Esophagus (tissue), 2 donors: ENCODE data around the gene MAN1A1. TPM values are rescaled to one million over a fixed set of nuclear protein-coding genes. Genes with fewer than 3 reads are reported as not detected.

ENCODE experiments used
- H3K27ac ChIP-seq, 2 donors: one replicate each; pipeline ENCODE4 v1.5.1; 2013; ENCODE audit warnings: low read depth in 2 of 2, mild to moderate bottlenecking in 2 of 2, inconsistent platforms in 1 of 2, low read length in 1 of 2, moderate library complexity in 1 of 2
- H3K27me3 ChIP-seq, 2 donors: one replicate each; pipeline ENCODE4 v1.6.1; 2013; ENCODE audit warnings: low read length in 2 of 2, control low read depth in 1 of 2, mild to moderate bottlenecking in 1 of 2; ENCODE audit not compliant: insufficient read depth in 2 of 2, control insufficient read depth in 1 of 2
- H3K36me3 ChIP-seq, 2 donors: one replicate each; pipeline ENCODE4 v1.6.1; 2013; ENCODE audit warnings: low read length in 1 of 2; ENCODE audit not compliant: control insufficient read depth in 2 of 2, insufficient read depth in 2 of 2
- H3K4me1 ChIP-seq, 2 donors: one replicate each; pipeline ENCODE4 v1.6.1; 2013; ENCODE audit warnings: low read length in 1 of 2; ENCODE audit not compliant: control insufficient read depth in 2 of 2, insufficient read depth in 2 of 2
- H3K4me3 ChIP-seq, 2 donors: one replicate each; pipeline ENCODE4 v1.5.1; 2013; ENCODE audit warnings: low read length in 2 of 2, mild to moderate bottlenecking in 2 of 2, low read depth in 1 of 2, moderate library complexity in 1 of 2
- H3K9me3 ChIP-seq, 2 donors: one replicate each; pipeline ENCODE4 v1.6.1; 2013; ENCODE audit warnings: mild to moderate bottlenecking in 2 of 2, low read depth in 1 of 2, low read length in 1 of 2, moderate library complexity in 1 of 2; ENCODE audit not compliant: control insufficient read depth in 2 of 2, insufficient read depth in 1 of 2
- WGBS, 2 donors: extraction: QIAGEN DNeasy Blood & Tissue Kit; methylation state at CpG; one replicate each; pipeline ENCODE4 v1.1.7; 2013; 5-methylcytosine and 5-hydroxymethylcytosine counted together
- polyA plus RNA-seq, 2 donors: library from polyadenylated mRNA; stranded (reverse); fragments of 200-250 nt; gene quantifications; one replicate each; pipeline ENCODE4 v1.2.3, GENCODE V29; 2013
- donor health status: healthy with polysubstance abuse.
- donor health status: Bipolar disorder and iron deficiency.

MAN1A1 gene
- polyA plus RNA-seq, 2 donors: 2.0 to 5.3 TPM

DNA sequence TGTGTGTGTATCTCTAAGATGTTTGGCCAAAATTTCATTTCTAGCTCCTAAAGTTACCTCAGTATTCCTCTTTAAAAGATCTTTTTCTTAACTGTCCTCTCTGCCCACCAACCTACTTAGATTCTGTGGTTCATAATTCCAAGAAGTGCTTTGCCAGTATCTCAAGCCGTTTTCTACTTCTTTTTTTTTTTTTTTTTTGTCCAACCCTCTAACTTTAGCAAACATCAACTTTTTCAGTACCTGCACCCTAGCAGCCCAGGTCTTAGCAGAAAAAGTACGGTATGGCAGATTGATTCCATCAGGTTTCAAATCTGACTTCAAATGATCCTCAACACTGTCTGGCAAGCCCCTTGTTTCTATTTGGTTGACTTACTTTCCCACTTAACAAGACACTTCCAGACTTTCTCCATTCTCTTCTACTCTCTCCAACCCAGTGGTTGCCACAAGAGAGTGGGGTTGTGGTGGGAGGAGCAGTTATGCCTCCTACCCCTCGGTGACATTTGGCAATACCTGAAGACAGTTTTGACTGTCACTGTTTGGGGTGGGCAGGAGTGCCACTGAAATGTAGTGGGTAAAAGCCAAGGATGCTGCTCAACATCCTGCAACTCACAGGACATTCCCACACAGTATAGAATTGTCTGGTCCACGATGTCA, 10.8 kb upstream of the MAN1A1 start:
- Histone ChIP-seq H3K36me3 (no peaks in the 10 kb centered on the region), H3K27ac (no peak overlapping the region), H3K4me3 (no peak overlapping the region), H3K4me1 (no peaks in the 10 kb centered on the region), H3K27me3 (no peaks in the 10 kb centered on the region), H3K9me3 (no peaks in the 10 kb centered on the region)
- 76 to 80% methylated on average over 4 of the region's 4 CpGs for WGBS, 2 donors

DNA sequence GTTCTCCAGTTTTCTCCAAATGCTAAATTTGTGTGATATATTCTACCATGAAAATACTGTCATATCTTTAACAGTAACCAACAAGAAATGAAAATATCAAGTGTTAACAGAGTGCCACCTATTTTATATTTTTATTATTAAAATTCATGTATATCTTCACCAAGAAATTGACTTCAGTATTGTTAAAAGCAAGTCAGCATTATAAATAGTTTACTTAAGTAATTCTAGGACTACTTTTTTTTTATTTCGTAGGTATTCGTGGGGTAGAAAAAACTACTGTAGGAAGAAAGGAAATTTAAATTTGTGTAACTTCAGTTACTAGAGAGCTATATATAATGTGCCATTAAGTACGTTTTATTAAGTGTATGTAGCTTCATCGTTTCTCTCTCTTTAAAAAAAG, 6.3 kb upstream of the MAN1A1 start:
- WGBS, 2 donors: 93 to 94% methylated on average over 4 of the region's 4 CpGs
- no peaks in the 10 kb centered on the region for H3K4me1 ChIP-seq
- H3K27ac ChIP-seq: no peak overlapping the region
- no peaks in the 10 kb centered on the region for H3K27me3 ChIP-seq
- no peaks in the 10 kb centered on the region for H3K9me3 ChIP-seq
- H3K4me3 ChIP-seq: no peak overlapping the region
- no peaks in the 10 kb centered on the region for H3K36me3 ChIP-seq

DNA sequence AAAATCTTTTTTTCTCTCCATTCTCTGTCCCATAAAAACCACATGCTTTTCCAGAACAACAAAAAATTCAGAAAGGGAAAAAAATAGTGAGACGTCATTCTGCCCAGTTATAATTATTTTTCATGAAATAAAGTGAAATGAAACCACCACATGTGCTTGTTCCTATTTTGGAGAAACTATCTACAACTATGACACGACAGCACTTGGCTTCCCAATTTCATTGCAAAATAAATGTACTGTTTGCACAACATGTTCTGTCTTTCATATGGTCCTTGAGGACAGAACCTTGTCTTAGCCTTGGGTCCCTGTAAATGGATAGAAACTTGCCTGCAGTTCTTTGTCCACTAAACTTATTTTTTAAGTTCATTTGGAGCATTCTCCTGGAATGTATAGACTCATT, 5.6 kb upstream of the MAN1A1 start:
- Histone ChIP-seq H3K4me3 (no peak overlapping the region), H3K27ac (no peak overlapping the region), H3K27me3 (no peaks in the 10 kb centered on the region), H3K4me1 (no peaks in the 10 kb centered on the region), H3K36me3 (no peaks in the 10 kb centered on the region), H3K9me3 (no peaks in the 10 kb centered on the region)
- WGBS, 2 donors: 68 to 71% methylated on average over 2 of the region's 2 CpGs

DNA sequence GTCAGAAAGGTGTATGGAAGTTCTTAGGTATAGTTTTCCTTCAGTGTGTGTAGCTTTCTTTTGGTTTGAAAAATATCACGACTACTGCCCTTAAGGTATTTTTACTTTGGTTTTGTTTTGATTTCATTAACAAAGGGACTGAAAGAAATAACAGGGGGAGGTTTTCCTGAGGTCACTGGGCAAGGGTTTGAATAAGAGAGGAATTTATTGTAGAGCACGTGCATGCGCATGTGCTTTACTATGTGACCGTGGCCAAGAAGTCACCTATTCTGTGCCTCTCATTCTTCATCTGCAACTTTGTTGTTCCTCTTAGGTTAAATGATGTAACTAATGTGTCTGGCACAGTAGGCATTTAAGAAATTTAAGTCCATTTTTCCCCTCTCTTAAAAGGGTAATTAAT, 4.1 kb upstream of the MAN1A1 start:
- Histone ChIP-seq H3K36me3 (no peaks in the 10 kb centered on the region), H3K4me3 (no peak overlapping the region), H3K9me3 (no peaks in the 10 kb centered on the region), H3K27me3 (no peaks in the 10 kb centered on the region), H3K27ac (no peak overlapping the region), H3K4me1 (no peaks in the 10 kb centered on the region)
- 75 to 86% methylated on average over 4 of the region's 4 CpGs for WGBS, 2 donors

DNA sequence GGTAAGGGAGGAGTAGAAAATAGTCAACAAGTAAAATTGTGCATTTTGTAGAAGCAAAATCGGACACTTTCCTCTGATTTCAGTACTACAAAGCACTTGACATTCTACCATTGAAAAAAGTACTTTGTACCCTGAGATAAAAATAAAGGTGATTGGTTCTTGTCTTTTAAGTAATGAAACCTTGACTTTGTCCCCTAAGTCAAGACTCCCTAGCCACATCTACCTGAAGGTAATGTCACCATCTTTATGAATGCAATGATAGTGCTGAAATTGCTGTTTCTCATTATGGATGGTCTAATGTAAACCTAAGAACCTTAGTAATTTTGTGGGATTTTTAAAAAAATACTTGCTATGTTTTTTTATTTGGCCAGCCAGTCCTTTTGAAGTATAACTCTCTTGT, 2.4 kb upstream of the MAN1A1 start:
- no peaks in the 10 kb centered on the region for H3K36me3 ChIP-seq
- no peaks in the 10 kb centered on the region for H3K9me3 ChIP-seq
- H3K27ac ChIP-seq: no peak overlapping the region
- 83 to 93% methylated on average over 1 of the region's 1 CpG for WGBS, 2 donors
- peaks cover 0 to 4% of the 10 kb centered on the region in 2 donors for H3K4me1 ChIP-seq
- no peaks in the 10 kb centered on the region for H3K27me3 ChIP-seq
- no peak overlapping the region for H3K4me3 ChIP-seq

DNA sequence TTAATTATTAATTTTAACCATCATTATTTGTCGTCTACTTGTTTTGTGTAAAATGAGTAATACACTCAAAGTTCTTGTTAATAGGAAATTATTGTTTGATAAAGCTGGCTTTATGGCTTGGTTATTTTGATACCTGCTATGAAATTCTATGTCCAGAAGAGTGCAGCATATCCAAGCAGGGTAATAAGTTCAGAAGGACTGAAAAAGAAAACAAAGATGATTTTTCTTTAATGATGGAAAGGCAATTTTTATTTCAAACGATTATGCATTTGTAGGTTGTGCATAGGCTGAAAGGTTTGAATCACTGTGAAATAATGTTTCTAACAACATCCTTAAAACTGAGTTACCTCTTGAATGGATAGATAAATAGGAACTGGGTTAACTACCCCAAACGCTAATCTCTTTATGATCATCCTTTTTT, 1.4 kb upstream of the MAN1A1 start:
- WGBS, 2 donors: 14 to 18% methylated on average over 3 of the region's 3 CpGs
- Histone ChIP-seq H3K4me3 (peak overlapping the region in 1 of 2 donors; percentile 81), H3K27me3 (no peaks in the 10 kb centered on the region), H3K9me3 (no peaks in the 10 kb centered on the region), H3K27ac (peak overlapping the region in 1 of 2 donors; percentile 30), H3K4me1 (peaks cover 0 to 4% of the 10 kb centered on the region in 2 donors), H3K36me3 (no peaks in the 10 kb centered on the region)

DNA sequence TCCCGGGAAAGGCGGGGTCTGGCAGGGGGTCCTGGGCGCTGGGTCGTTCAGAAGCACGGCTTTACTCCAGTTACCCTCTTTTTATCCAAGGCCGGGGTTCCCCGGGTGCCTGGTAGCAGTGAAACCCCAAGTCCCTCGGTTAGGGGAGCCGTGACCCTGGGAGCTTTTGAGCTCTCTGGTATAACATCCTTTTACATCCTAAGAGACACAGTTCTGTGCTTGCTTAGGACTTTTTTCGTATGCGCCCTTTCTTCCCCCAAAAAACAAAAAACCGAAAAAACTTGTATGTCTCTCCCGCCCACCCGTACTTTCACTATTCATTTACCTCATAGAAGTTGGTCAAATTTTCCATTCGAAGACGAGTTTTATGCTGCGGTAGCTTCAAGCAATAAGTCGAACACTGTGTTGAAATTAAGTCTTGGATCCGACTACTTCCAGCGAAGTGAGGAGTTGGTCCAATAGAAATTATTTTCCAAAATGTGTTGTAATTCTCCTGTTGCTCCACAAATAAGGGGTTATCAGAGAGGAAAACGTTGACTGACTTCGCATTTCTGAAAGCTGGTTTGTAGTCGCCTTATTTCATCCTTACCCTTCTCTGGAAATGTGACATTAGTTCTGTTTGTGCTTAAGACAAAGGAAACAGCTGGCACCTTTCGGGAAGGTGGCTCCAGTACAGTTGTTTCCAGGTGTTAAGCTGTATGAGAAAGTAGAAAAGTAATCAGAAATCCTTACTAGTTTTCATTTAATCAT, 816 bp upstream of the MAN1A1 start:
- peaks cover 0 to 4% of the 10 kb centered on the region in 2 donors for H3K4me1 ChIP-seq
- H3K36me3 ChIP-seq: no peaks in the 10 kb centered on the region
- peak overlapping the region; percentile 87 to 92 for H3K27ac ChIP-seq
- H3K9me3 ChIP-seq: no peaks in the 10 kb centered on the region
- H3K4me3 ChIP-seq: peak overlapping the region; percentile 81 to 93
- no peaks in the 10 kb centered on the region for H3K27me3 ChIP-seq
- 0 to 1% methylated on average over 24 of the region's 24 CpGs for WGBS, 2 donors

DNA sequence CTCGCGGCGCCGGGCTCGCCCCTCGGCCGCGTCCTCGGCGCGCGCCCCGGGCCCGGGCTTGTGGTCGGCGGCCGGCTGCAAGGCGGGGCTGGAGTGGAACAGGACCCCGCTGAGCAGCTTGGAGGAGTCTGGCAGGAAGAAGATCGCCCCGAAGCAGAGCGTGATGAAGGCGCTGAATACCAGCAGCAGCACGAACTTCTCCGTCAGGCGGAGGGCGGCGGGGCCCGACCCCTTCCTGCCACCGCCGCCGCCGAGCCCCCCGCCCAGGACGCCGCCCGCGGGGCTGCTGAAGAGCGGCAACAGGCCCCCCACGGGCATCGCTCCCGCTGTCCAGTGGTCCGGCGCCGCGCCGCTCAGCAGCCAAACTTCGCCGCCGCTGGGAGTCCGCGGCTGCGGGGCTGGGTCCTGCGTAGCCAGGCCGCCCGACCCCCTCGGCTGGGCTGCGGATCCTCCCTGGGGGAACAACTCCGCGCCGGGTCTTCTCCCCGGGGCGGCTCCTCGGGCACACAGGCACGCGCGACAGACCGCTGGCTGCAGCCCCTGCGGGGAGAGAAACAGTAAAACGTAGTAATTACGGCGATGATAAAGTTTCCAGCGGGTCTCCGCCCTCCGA, 707 bp downstream of the MAN1A1 start:
- Histone ChIP-seq H3K9me3 (no peaks in the 10 kb centered on the region), H3K4me1 (peaks cover 0 to 4% of the 10 kb centered on the region in 2 donors), H3K27ac (peak overlapping the region; percentile 85 to 87), H3K4me3 (peak overlapping the region; percentile 81 to 93), H3K27me3 (no peaks in the 10 kb centered on the region), H3K36me3 (no peaks in the 10 kb centered on the region)
- WGBS, 2 donors: 0% methylated on average over 68 to 75 of the region's 75 CpGs

DNA sequence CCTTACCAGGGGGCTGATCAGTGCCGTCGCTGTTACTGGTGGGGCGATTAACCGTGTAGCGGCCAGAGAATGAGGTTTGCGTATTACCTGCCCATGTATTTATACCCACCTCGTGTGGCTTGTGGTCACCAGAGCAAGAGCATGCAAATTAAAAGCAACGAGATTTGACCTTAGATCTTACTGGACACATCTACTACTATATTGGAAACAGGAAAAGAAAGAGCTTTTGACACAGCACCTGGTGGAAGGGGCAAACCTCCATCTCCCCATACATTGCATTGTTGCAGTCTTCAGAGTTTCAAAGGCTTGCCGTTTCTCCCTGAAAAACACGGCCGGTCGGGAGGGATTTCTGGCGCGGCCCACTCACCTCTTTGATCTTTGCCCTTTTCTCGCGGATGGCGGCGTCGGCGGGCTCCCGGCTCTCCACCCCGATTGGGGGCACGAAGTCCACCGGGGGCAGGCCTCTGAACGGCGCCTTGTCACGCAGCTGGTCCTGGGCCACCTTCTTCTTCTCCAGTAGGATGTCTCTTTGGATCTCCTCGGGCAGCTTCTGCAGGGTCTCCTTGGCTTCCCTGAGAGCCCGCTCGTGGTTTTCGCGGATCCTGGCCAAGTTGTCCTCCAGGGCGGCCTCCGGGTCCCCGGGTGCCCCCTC, 1.3 kb downstream of the MAN1A1 start:
- Histone ChIP-seq H3K4me1 (peaks cover 0 to 4% of the 10 kb centered on the region in 2 donors), H3K27ac (peak overlapping the region; percentile 85 to 87)
- WGBS, 2 donors: 2 to 5% methylated on average over 35 of the region's 35 CpGs

More for the DNA sequence above, 1.3 kb downstream of the MAN1A1 start:
- Histone ChIP-seq H3K9me3 (no peaks in the 10 kb centered on the region), H3K4me3 (peak overlapping the region; percentile 81 to 93), H3K36me3 (no peaks in the 10 kb centered on the region), H3K27me3 (no peaks in the 10 kb centered on the region)
